Measurements from ENCODE around the gene RRAGD. TPM values are rescaled to one million over a fixed set of nuclear protein-coding genes. Genes with fewer than 3 reads are reported as not detected.
A peak's percentile ranks its signal among the peaks of the same experiment; 100 is the strongest.

Gene RRAGD
- total RNA-seq, 1 donor from 2014 or later: 3.8 TPM

- peak; percentile 13 for FAIRE-seq
- no peaks in the 10 kb centered on the region for H3K27me3 ChIP-seq (ENCODE audit: insufficient read depth, low read length)
- no peaks in the 10 kb centered on the region for H3K9me3 Mint-ChIP-seq (ENCODE audit: unreplicated experiment)
- TF ChIP-seq, protein P1, sequence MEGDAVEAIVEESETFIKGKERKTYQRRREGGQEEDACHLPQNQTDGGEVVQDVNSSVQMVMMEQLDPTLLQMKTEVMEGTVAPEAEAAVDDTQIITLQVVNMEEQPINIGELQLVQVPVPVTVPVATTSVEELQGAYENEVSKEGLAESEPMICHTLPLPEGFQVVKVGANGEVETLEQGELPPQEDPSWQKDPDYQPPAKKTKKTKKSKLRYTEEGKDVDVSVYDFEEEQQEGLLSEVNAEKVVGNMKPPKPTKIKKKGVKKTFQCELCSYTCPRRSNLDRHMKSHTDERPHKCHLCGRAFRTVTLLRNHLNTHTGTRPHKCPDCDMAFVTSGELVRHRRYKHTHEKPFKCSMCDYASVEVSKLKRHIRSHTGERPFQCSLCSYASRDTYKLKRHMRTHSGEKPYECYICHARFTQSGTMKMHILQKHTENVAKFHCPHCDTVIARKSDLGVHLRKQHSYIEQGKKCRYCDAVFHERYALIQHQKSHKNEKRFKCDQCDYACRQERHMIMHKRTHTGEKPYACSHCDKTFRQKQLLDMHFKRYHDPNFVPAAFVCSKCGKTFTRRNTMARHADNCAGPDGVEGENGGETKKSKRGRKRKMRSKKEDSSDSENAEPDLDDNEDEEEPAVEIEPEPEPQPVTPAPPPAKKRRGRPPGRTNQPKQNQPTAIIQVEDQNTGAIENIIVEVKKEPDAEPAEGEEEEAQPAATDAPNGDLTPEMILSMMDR (IDR thresholded peaks at IDR 0.05; ENCODE audit: insufficient read depth, low read depth, low read length): peak; percentile 92
- no peak for TF ChIP-seq EZH2 (IDR thresholded peaks at IDR 0.05; ENCODE audit: insufficient read depth, low read length)
- H3K27ac Mint-ChIP-seq (ENCODE audit: unreplicated experiment): no peak overlapping the region
- H3K4me2 ChIP-seq (ENCODE audit: low read length): no peak overlapping the region
- no peaks in the 10 kb centered on the region for H3K36me3 Mint-ChIP-seq (ENCODE audit: low read depth, unreplicated experiment)
- H3K27me3 Mint-ChIP-seq (ENCODE audit: low read depth, unreplicated experiment): no peaks in the 10 kb centered on the region
- H3K36me3 ChIP-seq (ENCODE audit: insufficient read depth, low read length): no peaks in the 10 kb centered on the region
- no peaks in the 10 kb centered on the region for H3K79me2 ChIP-seq (ENCODE audit: insufficient read depth, low read length)
- no peaks in the 10 kb centered on the region for H3K4me1 Mint-ChIP-seq (ENCODE audit: low read depth, unreplicated experiment)
- H3K27ac ChIP-seq (ENCODE audit: low read depth, low read length): no peak overlapping the region
- no peak for DNase-seq (ENCODE audit: low read depth)
- no peak overlapping the region for H3K4me3 ChIP-seq (ENCODE audit: insufficient read depth, low read depth, low read length)
- no peak overlapping the region for H2AFZ ChIP-seq (ENCODE audit: low read depth, low read length)
- no peaks in the 10 kb centered on the region for H3K4me1 ChIP-seq (ENCODE audit: insufficient read depth, low read length)
- H3K9me3 ChIP-seq (ENCODE audit: insufficient read depth, low read depth, low read length): no peaks in the 10 kb centered on the region
- H3K4me3 Mint-ChIP-seq (ENCODE audit: unreplicated experiment): no peak overlapping the region
- H4K20me1 ChIP-seq (ENCODE audit: insufficient read depth, low read length): no peaks in the 10 kb centered on the region
- no peak overlapping the region for H3K9ac ChIP-seq (ENCODE audit: low read length)
These were observed 40.1 kb downstream of the RRAGD start for GRCh38 chr6:89371849-89372505.

DNA sequence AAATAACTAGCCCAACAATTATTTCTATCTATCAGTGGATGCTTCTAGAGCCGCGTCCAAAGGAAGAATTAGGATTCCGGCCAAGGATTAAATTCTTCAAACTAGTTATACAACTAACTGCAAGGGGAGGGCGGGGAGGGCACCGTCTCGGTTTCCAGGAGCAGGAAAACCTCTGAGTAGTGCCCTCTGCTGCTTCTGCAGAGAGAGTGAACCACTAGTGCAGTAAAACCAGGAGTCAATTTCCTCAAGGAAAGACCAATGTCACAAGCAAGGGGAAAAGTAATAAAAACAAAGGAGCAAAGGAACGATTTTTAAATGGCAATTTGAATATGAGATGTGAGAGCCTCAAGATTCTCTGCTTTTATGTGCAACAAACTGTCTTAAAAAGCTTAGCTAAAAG is 43.1 kb downstream of the RRAGD start:
- no peaks in the 10 kb centered on the region for H3K27me3 ChIP-seq (ENCODE audit: insufficient read depth, low read length)
- Mint-ChIP-seq H3K27ac (ENCODE audit: unreplicated experiment) (no peak overlapping the region), H3K4me1 (ENCODE audit: low read depth, unreplicated experiment) (no peaks in the 10 kb centered on the region), H3K36me3 (ENCODE audit: low read depth, unreplicated experiment) (no peaks in the 10 kb centered on the region), H3K27me3 (ENCODE audit: low read depth, unreplicated experiment) (no peaks in the 10 kb centered on the region), H3K4me3 (ENCODE audit: unreplicated experiment) (no peak overlapping the region), H3K9me3 (ENCODE audit: unreplicated experiment) (no peaks in the 10 kb centered on the region)
- no peaks in the 10 kb centered on the region for H3K9me3 ChIP-seq (ENCODE audit: insufficient read depth, low read depth, low read length)
- no peak overlapping the region for H2AFZ ChIP-seq (ENCODE audit: low read depth, low read length)
- no peak overlapping the region for H3K27ac ChIP-seq (ENCODE audit: low read depth, low read length)
- H3K4me3 ChIP-seq (ENCODE audit: insufficient read depth, low read depth, low read length): no peak overlapping the region
- no peak for TF ChIP-seq EZH2 (IDR thresholded peaks at IDR 0.05; ENCODE audit: insufficient read depth, low read length)
- TF ChIP-seq, protein P1 (IDR thresholded peaks at IDR 0.05; ENCODE audit: insufficient read depth, low read depth, low read length): peak; percentile 43
- H4K20me1 ChIP-seq (ENCODE audit: insufficient read depth, low read length): no peaks in the 10 kb centered on the region
- DNase-seq (ENCODE audit: low read depth) (peak; percentile 42), FAIRE-seq (no peak)
- H3K4me2 ChIP-seq (ENCODE audit: low read length): no peak overlapping the region
- no peak overlapping the region for H3K9ac ChIP-seq (ENCODE audit: low read length)
- no peaks in the 10 kb centered on the region for H3K79me2 ChIP-seq (ENCODE audit: insufficient read depth, low read length)
- H3K4me1 ChIP-seq (ENCODE audit: insufficient read depth, low read length): no peaks in the 10 kb centered on the region
- H3K36me3 ChIP-seq (ENCODE audit: insufficient read depth, low read length): no peaks in the 10 kb centered on the region

DNA sequence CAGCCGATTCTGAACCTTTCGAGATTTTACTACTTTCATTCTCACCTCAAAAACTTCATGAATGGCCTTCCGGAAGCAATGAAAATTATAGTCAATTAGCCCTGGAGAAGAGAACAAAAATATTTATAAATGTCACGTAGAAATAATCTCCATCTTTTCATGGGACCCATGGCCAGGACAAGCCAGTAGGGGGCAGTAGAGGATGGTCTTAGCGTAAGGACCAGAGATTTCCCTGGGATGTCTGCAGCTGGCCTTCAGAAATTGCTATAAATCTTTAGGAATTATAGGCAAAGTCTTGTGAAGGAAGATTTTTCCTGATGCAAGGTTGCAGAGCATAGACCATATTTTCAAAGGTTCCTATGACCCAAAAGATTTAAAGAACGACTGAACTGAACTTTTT is 44.0 kb downstream of the RRAGD start:
- H3K79me2 ChIP-seq (ENCODE audit: insufficient read depth, low read length): no peaks in the 10 kb centered on the region
- no peak overlapping the region for H3K27ac Mint-ChIP-seq (ENCODE audit: unreplicated experiment)
- H3K9me3 ChIP-seq (ENCODE audit: insufficient read depth, low read depth, low read length): no peaks in the 10 kb centered on the region
- no peak overlapping the region for H3K4me3 ChIP-seq (ENCODE audit: insufficient read depth, low read depth, low read length)
- H3K9me3 Mint-ChIP-seq (ENCODE audit: unreplicated experiment): no peaks in the 10 kb centered on the region
- DNase-seq (ENCODE audit: low read depth) (no peak), FAIRE-seq (no peak)
- H3K4me3 Mint-ChIP-seq (ENCODE audit: unreplicated experiment): peak overlapping the region; percentile 43
- H4K20me1 ChIP-seq (ENCODE audit: insufficient read depth, low read length): no peaks in the 10 kb centered on the region
- TF ChIP-seq EZH2 (IDR thresholded peaks at IDR 0.05; ENCODE audit: insufficient read depth, low read length): no peak
- TF ChIP-seq, protein P1 (IDR thresholded peaks at IDR 0.05; ENCODE audit: insufficient read depth, low read depth, low read length): peak; percentile 89
- H3K36me3 ChIP-seq (ENCODE audit: insufficient read depth, low read length): no peaks in the 10 kb centered on the region
- H3K4me2 ChIP-seq (ENCODE audit: low read length): no peak overlapping the region
- no peaks in the 10 kb centered on the region for H3K27me3 Mint-ChIP-seq (ENCODE audit: low read depth, unreplicated experiment)
- H3K4me1 Mint-ChIP-seq (ENCODE audit: low read depth, unreplicated experiment): no peaks in the 10 kb centered on the region
- no peak overlapping the region for H3K27ac ChIP-seq (ENCODE audit: low read depth, low read length)
- H3K27me3 ChIP-seq (ENCODE audit: insufficient read depth, low read length): peaks cover under 1% of the 10 kb centered on the region
- H2AFZ ChIP-seq (ENCODE audit: low read depth, low read length): no peak overlapping the region
- H3K4me1 ChIP-seq (ENCODE audit: insufficient read depth, low read length): no peaks in the 10 kb centered on the region
- no peak overlapping the region for H3K9ac ChIP-seq (ENCODE audit: low read length)
- no peaks in the 10 kb centered on the region for H3K36me3 Mint-ChIP-seq (ENCODE audit: low read depth, unreplicated experiment)

Data from astrocyte (in vitro differentiated cells and primary cell).